Suprapubic skin (tissue), 4 donors: ENCODE measurements around the gene WAPL. TPM values are rescaled to one million over a fixed set of nuclear protein-coding genes. Genes with fewer than 3 reads are reported as not detected.
"Not testable (repeated sequence)": the region's sequence is repeated elsewhere in the genome, so short reads cannot be mapped to it uniquely, and the experiment has no call there.

Experiments used
- DNase-seq, 2 donors: peaks; one replicate each; pipeline ENCODE4 v3.0.0-alpha.2; 2019; ENCODE audit warnings: low spot score in 2 of 2
- H3K27ac ChIP-seq: fragments of 200-600 bp; sonication (generic); one replicate; pipeline ENCODE4 v1.5.1; 2019
- H3K27me3 ChIP-seq: fragments of 200-600 bp; sonication (generic); one replicate; pipeline ENCODE4 v1.5.1; 2019
- H3K36me3 ChIP-seq: fragments of 200-600 bp; sonication (generic); one replicate; pipeline ENCODE4 v1.5.1; 2019
- H3K4me1 ChIP-seq: fragments of 200-600 bp; sonication (generic); one replicate; pipeline ENCODE4 v1.5.1; 2019
- H3K4me3 ChIP-seq: fragments of 200-600 bp; sonication (generic); one replicate; pipeline ENCODE4 v1.5.1; 2019; ENCODE audit warnings: mild to moderate bottlenecking
- H3K9me3 ChIP-seq: fragments of 200-600 bp; sonication (generic); one replicate; pipeline ENCODE4 v1.5.1; 2019
- CTCF ChIP-seq, 2 donors: fragments of 200-600 bp in 1 of 2; fragments of 450-650 bp in 1 of 2; sonication (generic) in 1 of 2; IDR thresholded peaks; one replicate each; pipeline ENCODE4 v1.5.1; 2016 to 2019; ENCODE audit warnings: antibody characterized with exemption in 2 of 2, mild to moderate bottlenecking in 1 of 2, moderate library complexity in 1 of 2
- EP300 ChIP-seq: sonication (generic); formaldehyde crosslinking; IDR thresholded peaks from one replicate; pipeline ENCODE4 v1.6.1; 2017; ENCODE audit warnings: antibody characterized with exemption
- POLR2A ChIP-seq, 2 donors: fragments of 450-650 bp; IDR thresholded peaks; one replicate each; pipeline ENCODE4 v1.6.1; 2017; ENCODE audit warnings: antibody characterized with exemption in 2 of 2, mild to moderate bottlenecking in 2 of 2, moderate library complexity in 2 of 2
- POLR2AphosphoS5 ChIP-seq, 3 donors: sonication (generic); formaldehyde crosslinking; IDR thresholded peaks; one replicate each; pipeline ENCODE4 v1.6.1; 2017; ENCODE audit warnings: antibody characterized with exemption in 3 of 3
- WGBS: methylation state at CpG from one replicate; pipeline ENCODE4 v1.1.5; 2018; 5-methylcytosine and 5-hydroxymethylcytosine counted together
- total RNA-seq, 4 donors: library from RNA; depleted of rRNA; stranded (reverse); fragments of >200 nt; gene quantifications; one replicate each; pipeline ENCODE4 v1.1.0, GENCODE V29; 2016

WAPL gene, protein sequence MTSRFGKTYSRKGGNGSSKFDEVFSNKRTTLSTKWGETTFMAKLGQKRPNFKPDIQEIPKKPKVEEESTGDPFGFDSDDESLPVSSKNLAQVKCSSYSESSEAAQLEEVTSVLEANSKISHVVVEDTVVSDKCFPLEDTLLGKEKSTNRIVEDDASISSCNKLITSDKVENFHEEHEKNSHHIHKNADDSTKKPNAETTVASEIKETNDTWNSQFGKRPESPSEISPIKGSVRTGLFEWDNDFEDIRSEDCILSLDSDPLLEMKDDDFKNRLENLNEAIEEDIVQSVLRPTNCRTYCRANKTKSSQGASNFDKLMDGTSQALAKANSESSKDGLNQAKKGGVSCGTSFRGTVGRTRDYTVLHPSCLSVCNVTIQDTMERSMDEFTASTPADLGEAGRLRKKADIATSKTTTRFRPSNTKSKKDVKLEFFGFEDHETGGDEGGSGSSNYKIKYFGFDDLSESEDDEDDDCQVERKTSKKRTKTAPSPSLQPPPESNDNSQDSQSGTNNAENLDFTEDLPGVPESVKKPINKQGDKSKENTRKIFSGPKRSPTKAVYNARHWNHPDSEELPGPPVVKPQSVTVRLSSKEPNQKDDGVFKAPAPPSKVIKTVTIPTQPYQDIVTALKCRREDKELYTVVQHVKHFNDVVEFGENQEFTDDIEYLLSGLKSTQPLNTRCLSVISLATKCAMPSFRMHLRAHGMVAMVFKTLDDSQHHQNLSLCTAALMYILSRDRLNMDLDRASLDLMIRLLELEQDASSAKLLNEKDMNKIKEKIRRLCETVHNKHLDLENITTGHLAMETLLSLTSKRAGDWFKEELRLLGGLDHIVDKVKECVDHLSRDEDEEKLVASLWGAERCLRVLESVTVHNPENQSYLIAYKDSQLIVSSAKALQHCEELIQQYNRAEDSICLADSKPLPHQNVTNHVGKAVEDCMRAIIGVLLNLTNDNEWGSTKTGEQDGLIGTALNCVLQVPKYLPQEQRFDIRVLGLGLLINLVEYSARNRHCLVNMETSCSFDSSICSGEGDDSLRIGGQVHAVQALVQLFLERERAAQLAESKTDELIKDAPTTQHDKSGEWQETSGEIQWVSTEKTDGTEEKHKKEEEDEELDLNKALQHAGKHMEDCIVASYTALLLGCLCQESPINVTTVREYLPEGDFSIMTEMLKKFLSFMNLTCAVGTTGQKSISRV (N-terminal part only)
- 10 to 100 TPM; 35.4 to 52.0 (median 43.6) TPM for total RNA-seq

DNA sequence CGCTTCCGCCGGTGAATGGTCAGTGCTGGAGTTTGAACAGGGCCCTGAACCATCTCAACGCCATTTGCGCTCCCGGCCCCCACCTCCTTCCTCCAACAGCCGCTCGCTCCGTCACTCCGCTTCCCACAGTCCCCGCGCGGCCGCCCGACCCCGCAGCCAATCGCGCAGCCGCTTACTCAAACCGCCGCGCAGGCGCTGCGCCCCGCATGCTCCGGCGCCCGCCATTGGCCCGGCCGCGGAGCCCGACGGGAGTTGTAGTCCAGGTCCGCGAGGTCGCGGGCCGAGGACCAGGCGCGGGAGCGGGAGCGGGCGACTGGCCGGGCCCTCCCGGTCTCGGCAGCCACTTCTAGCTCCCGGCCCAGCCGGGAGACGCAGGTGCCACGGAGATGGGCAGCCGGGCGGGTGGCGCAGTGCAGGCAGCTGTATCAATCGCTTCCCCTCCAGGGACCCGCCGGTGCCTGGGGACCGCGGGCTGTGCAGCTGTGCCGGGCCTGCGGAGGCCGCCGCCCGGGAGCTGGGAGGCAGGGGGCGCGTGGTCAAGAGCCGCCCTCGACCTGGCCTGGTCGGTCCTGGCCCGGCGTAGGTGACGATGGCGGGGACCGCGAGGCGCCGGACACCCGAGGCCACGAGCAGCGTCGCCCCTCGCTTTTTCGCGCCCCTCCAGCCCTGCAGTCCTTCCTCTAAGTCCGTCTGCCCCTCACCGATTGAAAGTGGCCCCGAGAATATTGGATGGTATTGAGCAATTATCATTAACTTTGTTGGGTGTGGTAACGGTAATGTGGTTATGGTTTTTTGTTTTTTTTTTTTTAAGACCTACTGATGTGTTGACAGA lies at the start of gene WAPL:
Gene WAPL, minus strand, starts transcription at position 115 of the 832 bp plus-strand sequence. CDS start 3,723 bp downstream, outside the sequence.
- H3K36me3 ChIP-seq: peaks cover 6% of the 10 kb centered on the region
- no peaks in the 10 kb centered on the region for H3K9me3 ChIP-seq
- H3K27me3 ChIP-seq: no peaks in the 10 kb centered on the region
- peak; percentile 95 to 98 for DNase-seq
- no peak for TF ChIP-seq CTCF (IDR thresholded peaks at IDR 0.05)
- TF ChIP-seq POLR2AphosphoS5 (IDR thresholded peaks at IDR 0.05): peak in 2 of 3 donors; percentile 12 to 13
- TF ChIP-seq POLR2A (IDR thresholded peaks at IDR 0.05): peak in 1 of 2 donors; percentile 77
- H3K27ac ChIP-seq: peak within 1 kb of the TSS; percentile 99
- WGBS: under 1% methylated on average over 20 of the region's 87 CpGs
- peak within 1 kb of the TSS; percentile 99 for H3K4me3 ChIP-seq
- H3K4me1 ChIP-seq: peaks cover 64% of the 10 kb centered on the region

GRCh38 chr10:86569335-86569734 lies 47.7 kb upstream of the WAPL start:
- no peaks in the 10 kb centered on the region for H3K9me3 ChIP-seq
- no peak overlapping the region for H3K27ac ChIP-seq
- no peak for TF ChIP-seq POLR2AphosphoS5 (IDR thresholded peaks at IDR 0.05)
- TF ChIP-seq CTCF (IDR thresholded peaks at IDR 0.05): no peak
- no peak for TF ChIP-seq POLR2A (IDR thresholded peaks at IDR 0.05)
- no peak for TF ChIP-seq EP300
- no peaks in the 10 kb centered on the region for H3K4me1 ChIP-seq
- H3K27me3 ChIP-seq: no peaks in the 10 kb centered on the region
- DNase-seq: no peak
- no peaks in the 10 kb centered on the region for H3K36me3 ChIP-seq
- no peak overlapping the region for H3K4me3 ChIP-seq

DNA sequence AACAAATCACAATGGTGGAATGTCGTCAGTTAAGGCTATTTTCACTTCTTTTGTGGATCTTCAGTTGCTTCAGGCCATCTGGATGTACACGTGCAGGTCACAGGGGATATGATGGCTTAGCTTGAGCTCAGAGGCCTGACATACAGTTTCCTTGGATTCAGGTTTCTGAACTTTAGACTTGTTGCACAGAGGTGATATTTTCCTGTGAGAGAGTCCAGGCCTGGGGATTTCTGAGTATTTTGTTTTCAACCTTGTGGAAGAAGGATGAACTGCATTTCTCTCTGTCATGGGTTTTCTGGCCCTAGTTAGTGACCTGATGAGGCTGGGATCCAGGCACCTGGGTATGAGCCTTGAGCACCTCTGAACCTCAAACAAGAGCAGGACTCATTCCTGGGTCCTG lies 44.9 kb upstream of the WAPL start:
- not testable (repeated sequence) for H3K9me3 ChIP-seq, H3K36me3 ChIP-seq, H3K27ac ChIP-seq, DNase-seq, H3K4me3 ChIP-seq, H3K4me1 ChIP-seq, H3K27me3 ChIP-seq
- 46% methylated on average over 2 of the region's 2 CpGs for WGBS

DNA sequence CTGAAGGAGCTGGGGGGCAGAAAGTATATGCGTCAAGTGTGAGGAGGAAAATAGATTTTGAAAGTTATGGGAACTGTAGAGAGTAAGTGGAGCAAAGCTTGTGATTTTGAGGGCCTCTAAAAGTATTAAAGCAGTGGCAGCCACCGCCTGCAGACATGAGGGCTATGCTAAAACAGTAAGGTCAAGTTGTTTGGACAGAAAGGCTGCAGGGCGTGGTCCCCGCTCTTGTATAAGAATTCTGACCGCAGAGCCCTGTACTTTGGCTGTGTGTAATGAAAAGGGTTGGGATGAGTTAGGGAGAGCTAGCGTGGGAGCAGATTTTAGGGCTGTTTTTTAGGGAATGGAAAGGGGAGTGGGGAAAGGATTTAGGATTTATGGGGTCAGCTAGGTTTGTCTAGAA lies 41.7 kb upstream of the WAPL start:
- not testable (repeated sequence) for DNase-seq, H3K36me3 ChIP-seq, H3K9me3 ChIP-seq, H3K4me1 ChIP-seq, H3K27ac ChIP-seq, H3K27me3 ChIP-seq, H3K4me3 ChIP-seq
- 66% methylated on average over 6 of the region's 6 CpGs for WGBS

- not testable (repeated sequence) for H3K4me3 ChIP-seq
- WGBS: 80% methylated on average over 3 of the region's 3 CpGs
These were observed 37.1 kb upstream of the WAPL start for GRCh38 chr10:86558695-86559094.

DNA sequence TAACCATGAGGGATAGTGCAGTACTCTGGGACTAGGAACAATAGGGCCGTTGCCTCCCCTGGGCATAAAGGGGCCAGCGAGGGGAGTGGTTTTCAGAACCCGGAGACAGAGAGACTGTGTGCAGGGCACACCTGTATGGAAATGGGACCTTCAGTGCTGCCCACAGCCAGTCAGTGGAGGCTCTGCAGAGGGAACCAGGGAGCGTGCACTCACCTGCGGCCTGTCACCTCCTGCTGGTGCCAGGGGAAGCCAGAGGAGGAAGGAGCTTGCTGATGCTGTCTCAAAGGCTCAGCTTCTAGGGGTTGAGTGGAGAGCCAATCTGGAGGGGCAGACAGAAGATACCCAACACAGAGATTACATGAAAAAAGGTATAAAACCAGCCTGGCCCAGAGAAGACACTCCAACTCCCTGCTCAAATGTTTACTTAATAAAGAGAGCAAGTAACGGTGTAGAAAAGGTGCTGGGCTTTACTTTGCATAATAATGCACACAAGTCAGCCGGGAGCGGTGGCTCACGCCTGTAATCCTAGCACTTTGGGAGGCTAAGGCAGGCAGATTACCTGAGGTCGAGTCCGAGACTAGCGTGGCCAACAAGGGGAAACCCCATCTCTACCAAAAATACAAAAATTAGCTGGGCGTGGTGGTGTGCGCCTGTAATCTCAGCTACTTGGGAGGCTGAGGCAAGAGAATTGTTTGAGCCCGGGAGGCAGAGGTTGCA lies 35.5 kb upstream of the WAPL start:
- peak overlapping the region; percentile 17 for H3K27ac ChIP-seq

More at GRCh38 chr10:86558695-86559094, 37.1 kb upstream of the WAPL start:
- H3K27ac ChIP-seq, H3K36me3 ChIP-seq, H3K27me3 ChIP-seq, DNase-seq, H3K9me3 ChIP-seq: not testable (repeated sequence)
- peaks cover 21% of the 10 kb centered on the region for H3K4me1 ChIP-seq

More for the DNA sequence above, 35.5 kb upstream of the WAPL start:
- H3K36me3 ChIP-seq: no peaks in the 10 kb centered on the region
- 72% methylated on average over 15 of the region's 15 CpGs for WGBS
- TF ChIP-seq EP300 (no peak), POLR2A (IDR thresholded peaks at IDR 0.05) (no peak), POLR2AphosphoS5 (IDR thresholded peaks at IDR 0.05) (no peak), CTCF (IDR thresholded peaks at IDR 0.05) (no peak)
- peaks cover 16% of the 10 kb centered on the region for H3K4me1 ChIP-seq
- DNase-seq: no peak
- H3K4me3 ChIP-seq: no peak overlapping the region
- no peaks in the 10 kb centered on the region for H3K27me3 ChIP-seq
- H3K9me3 ChIP-seq: no peaks in the 10 kb centered on the region
